PFSK-1 (cell line): ENCODE results near the gene POMC.
A peak's percentile ranks its signal among the peaks of the same experiment; 100 is the strongest.

Experiments used
- FOXP2 ChIP-seq: optimal IDR thresholded peaks from 2 replicates; pipeline ENCODE3; 2011; ENCODE audit warnings: borderline replicate concordance, control low read depth, inconsistent platforms; ENCODE audit not compliant: insufficient read depth; ENCODE audit errors: extremely low read length, extremely low read depth
- POLR2AphosphoS5 ChIP-seq: IDR thresholded peaks from 2 replicates; pipeline ENCODE4 v1.6.1; 2012; ENCODE audit warnings: low read depth, mild to moderate bottlenecking, control low read depth, low read length, moderate library complexity
- REST ChIP-seq, 2 experiments: IDR thresholded peaks; 2 replicates each; pipeline versions ENCODE4 v1.6.1 to v1.8.0; 2011 to 2012; ENCODE audit warnings: low read depth in 2 of 2, low read length in 2 of 2, control low read depth in 1 of 2, inconsistent platforms in 1 of 2, mild to moderate bottlenecking in 1 of 2, moderate library complexity in 1 of 2; ENCODE audit not compliant: insufficient read depth in 1 of 2
- SIN3A ChIP-seq: IDR thresholded peaks from 2 replicates; pipeline ENCODE4 v1.6.1; 2012; ENCODE audit warnings: mild to moderate bottlenecking, low read length, moderate library complexity, borderline replicate concordance; ENCODE audit not compliant: insufficient read depth
- TAF1 ChIP-seq: IDR thresholded peaks from 2 replicates; pipeline ENCODE4 v1.6.1; 2012; ENCODE audit warnings: low read length, control low read depth, borderline replicate concordance; ENCODE audit not compliant: insufficient read depth

The POMC gene

GRCh38 chr2:25119263-25119662, 49.1 kb downstream of the POMC start:
- TF ChIP-seq TAF1 (no peak), REST (IDR thresholded peaks at IDR 0.05; ENCODE audit: insufficient read depth in 1 of 2, low read depth in 2 of 2, low read length in 2 of 2) (no peak), SIN3A (no peak), POLR2AphosphoS5 (no peak), FOXP2 (no peak)

DNA sequence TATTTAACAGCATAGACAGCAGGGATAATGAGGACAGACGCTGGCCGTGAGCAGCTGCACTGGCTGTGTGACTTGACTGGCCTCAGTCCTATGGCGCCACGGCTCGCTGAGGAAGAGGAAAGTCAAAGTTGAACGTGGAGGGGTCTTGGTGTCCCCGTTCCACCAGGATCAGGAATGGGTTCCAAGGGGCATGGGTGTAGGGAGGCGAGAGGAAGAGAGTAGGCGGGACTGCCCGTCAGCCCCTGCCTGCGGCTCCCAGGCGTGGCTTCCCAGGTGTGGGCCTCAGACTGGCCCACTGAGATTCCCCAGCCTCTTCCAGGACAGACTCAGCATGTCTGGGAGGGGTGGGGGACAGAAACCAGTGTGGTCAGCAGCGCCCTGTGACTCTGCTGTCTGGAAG, 51.4 kb downstream of the POMC start:
- no peak for TF ChIP-seq POLR2AphosphoS5
- TF ChIP-seq TAF1 = no peak
- TF ChIP-seq FOXP2 = no peak
- TF ChIP-seq SIN3A = no peak
- no peak for TF ChIP-seq REST (IDR thresholded peaks at IDR 0.05; ENCODE audit: insufficient read depth in 1 of 2, low read depth in 2 of 2, low read length in 2 of 2)

GRCh38 chr2:25115902-25116301, 52.5 kb downstream of the POMC start:
- no peak for TF ChIP-seq FOXP2
- no peak for TF ChIP-seq POLR2AphosphoS5
- no peak for TF ChIP-seq TAF1
- peak in 1 of 2 experiments; percentile 68; a peak in 2 of 4 replicates for TF ChIP-seq REST (IDR thresholded peaks at IDR 0.05; ENCODE audit: insufficient read depth in 1 of 2, low read depth in 2 of 2, low read length in 2 of 2)
- TF ChIP-seq SIN3A = no peak

GRCh38 chr2:25115249-25115883, 53.0 kb downstream of the POMC start:
- TF ChIP-seq FOXP2 (no peak), SIN3A (no peak), POLR2AphosphoS5 (no peak), TAF1 (no peak), REST (IDR thresholded peaks at IDR 0.05; ENCODE audit: insufficient read depth in 1 of 2, low read depth in 2 of 2, low read length in 2 of 2) (no peak)

GRCh38 chr2:25112113-25112512, 56.3 kb downstream of the POMC start:
- no peak for TF ChIP-seq SIN3A
